GM12872 (cell line): ENCODE results near the gene HS3ST5.
A peak's percentile ranks its signal among the peaks of the same experiment; 100 is the strongest.

Source experiments
- CTCF ChIP-seq: IDR thresholded peaks from 3 replicates; pipeline ENCODE4 v1.5.1; 2011; ENCODE audit warnings: low read depth, mild to moderate bottlenecking, low read length, moderate library complexity; ENCODE audit not compliant: insufficient read depth

Gene HS3ST5

DNA sequence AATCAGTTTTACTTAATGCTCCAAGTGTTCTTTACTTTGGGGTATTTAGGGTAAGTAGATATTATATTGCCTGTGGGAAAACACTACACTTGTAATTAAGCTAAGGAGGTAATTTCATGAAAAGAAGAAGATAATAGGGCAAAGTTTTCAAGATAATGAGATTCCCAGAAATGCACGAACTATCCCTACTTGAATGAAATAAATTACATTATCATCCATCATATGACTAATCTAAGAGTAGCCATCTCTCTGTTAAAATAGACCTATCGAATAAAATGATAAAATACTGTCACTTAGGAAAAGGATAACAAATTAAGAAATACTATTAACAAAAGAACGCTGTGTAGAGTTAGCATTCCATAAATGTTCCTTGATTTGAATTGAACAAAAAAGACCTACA lies 236.8 kb downstream of the HS3ST5 start:
- no peak for TF ChIP-seq CTCF

DNA sequence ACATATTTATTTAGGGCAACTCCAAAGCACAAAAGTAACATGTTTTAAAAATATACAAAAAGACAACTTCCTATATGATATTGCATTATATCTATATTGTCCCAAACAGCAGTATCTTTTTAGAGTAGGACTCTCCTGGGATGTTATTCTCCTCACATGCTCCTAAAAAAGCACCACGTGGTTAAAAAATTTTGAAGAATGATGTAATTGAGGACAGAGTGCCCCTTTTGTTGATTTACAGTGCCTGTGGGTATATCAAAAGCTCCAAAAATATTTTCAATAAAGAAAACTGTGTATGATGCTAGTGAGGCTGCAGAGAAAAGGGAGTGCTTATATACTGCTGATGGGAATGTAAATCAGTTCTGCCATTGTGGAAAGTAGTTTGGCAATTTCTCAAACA lies 241.6 kb downstream of the HS3ST5 start:
- no peak for TF ChIP-seq CTCF

GRCh38 chr6:114100215-114100994 lies 242.4 kb downstream of the HS3ST5 start:
- no peak for TF ChIP-seq CTCF

- peak; percentile 53; the same call in 2 of the 3 replicates for TF ChIP-seq CTCF
Measured at GRCh38 chr6:114096561-114097172, 246.2 kb downstream of the HS3ST5 start.

DNA sequence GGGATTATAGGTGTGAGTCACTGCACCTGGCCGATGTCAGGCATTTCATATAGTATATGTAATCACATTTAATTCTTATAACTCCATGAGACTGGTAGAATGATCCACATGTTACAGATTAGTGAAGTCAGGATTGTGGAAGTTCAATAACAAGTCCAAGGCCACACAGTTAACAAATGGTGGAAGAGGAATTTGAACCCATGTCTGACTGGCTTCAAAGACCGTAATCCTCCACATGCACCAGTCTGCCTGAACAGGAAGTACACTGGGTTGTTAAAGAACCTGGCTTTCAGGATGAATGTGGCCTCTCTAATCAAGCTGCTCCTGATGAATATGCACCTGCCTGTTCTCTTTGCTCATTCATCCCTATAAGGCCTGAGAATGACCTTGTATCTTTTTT lies 249.9 kb downstream of the HS3ST5 start:
- no peak for TF ChIP-seq CTCF

GRCh38 chr6:114090626-114091025 lies 252.2 kb downstream of the HS3ST5 start:
- no peak for TF ChIP-seq CTCF

- TF ChIP-seq CTCF = no peak
Measured at GRCh38 chr6:114087496-114087895, 255.3 kb downstream of the HS3ST5 start.
